ENCODE measurements around the gene HMCN2.
"Not testable (repeated sequence)": the region's sequence is repeated elsewhere in the genome, so short reads cannot be mapped to it uniquely, and the experiment has no call there.

The HMCN2 gene

GRCh38 chr9:130433168-130433946 lies 167.8 kb downstream of the HMCN2 start:
- Histone ChIP-seq H3K4me2 (ENCODE audit: insufficient read depth, low read length, poor library complexity, severe bottlenecking) (peak overlapping the region; percentile 95), H3K4ac (ENCODE audit: low read length) (peak overlapping the region; percentile 79), H4K91ac (ENCODE audit: low read depth, low read length, poor library complexity) (no peak overlapping the region), H3K36me3 (replicated peaks in 1 of 2; ENCODE audit: control insufficient read depth in 2 of 2, insufficient read depth in 2 of 2, low read length in 2 of 2) (no peaks in the 10 kb centered on the region), H2BK120ac (ENCODE audit: low read depth, low read length) (peak overlapping the region; percentile 89), H2BK5ac (ENCODE audit: low read length) (peak overlapping the region; percentile 83), H2BK15ac (ENCODE audit: low read length) (peak overlapping the region; percentile 97), H3K4me1 (ENCODE audit: control insufficient read depth in 2 of 2, insufficient read depth in 1 of 2, low read depth in 1 of 2, low read length in 2 of 2) (peaks cover 0 to 12% of the 10 kb centered on the region in 2 donors), H3K23ac (ENCODE audit: low read depth, low read length, poor library complexity) (peak overlapping the region; percentile 90), H2BK12ac (ENCODE audit: low read length) (peak overlapping the region; percentile 77), H3K27ac (replicated peaks; ENCODE audit: low read length) (no peak overlapping the region), H3K18ac (ENCODE audit: low read length) (peak overlapping the region; percentile 97), H2AK5ac (ENCODE audit: low read depth, low read length) (peak overlapping the region; percentile 60), H3K79me1 (ENCODE audit: low read depth, low read length) (peaks cover 2% of the 10 kb centered on the region), H3K14ac (ENCODE audit: low read length) (peak overlapping the region; percentile 90), H3K27me3 (ENCODE audit: control insufficient read depth in 3 of 3, insufficient read depth in 3 of 3, low read depth in 1 of 3, low read length in 3 of 3) (peaks cover 9 to 74% (median 25%) of the 10 kb centered on the region in 3 experiments), H4K8ac (ENCODE audit: low read depth, low read length) (peak overlapping the region; percentile 95), H3K4me3 (ENCODE audit: low read length in 2 of 2) (peak overlapping the region; percentile 26 to 78), H3K9ac (ENCODE audit: low read depth, low read length, poor library complexity) (peak overlapping the region; percentile 88), H2AFZ (ENCODE audit: low read length) (peak overlapping the region; percentile 95), H3K9me3 (replicated peaks in 1 of 2; ENCODE audit: control insufficient read depth in 2 of 2, insufficient read depth in 1 of 2, low read depth in 1 of 2, low read length in 2 of 2) (no peaks in the 10 kb centered on the region)
- WGBS, 2 donors (ENCODE audit: extremely low coverage in 2 of 2, insufficient read length in 2 of 2, insufficient replicate concordance in 1 of 2): no CpG with 5 or more reads among the region's 92 CpGs
- DNase-seq (ENCODE audit: low spot score): peak; percentile 64

DNA sequence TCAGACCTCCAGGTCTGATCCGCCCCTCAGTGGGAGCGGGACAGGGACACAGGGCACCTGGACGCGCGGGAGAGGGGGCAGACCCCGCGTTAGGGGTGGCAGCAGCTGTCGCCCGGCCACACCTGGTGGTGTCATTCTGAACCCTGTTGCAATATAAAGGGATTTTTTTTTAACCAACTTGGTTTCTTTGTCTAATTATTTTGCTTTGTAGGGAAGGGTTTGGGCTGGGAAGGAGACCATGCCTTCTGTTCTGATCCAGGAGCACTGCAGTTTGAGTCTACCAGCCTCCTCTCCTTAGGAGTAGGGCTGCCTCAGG lies 168.3 kb downstream of the HMCN2 start:
- Histone ChIP-seq H3K4me3 (ENCODE audit: low read length in 2 of 2) (no peak overlapping the region), H4K8ac (ENCODE audit: low read depth, low read length) (no peak overlapping the region), H2BK5ac (ENCODE audit: low read length) (peak overlapping the region; percentile 83), H3K79me1 (ENCODE audit: low read depth, low read length) (peaks cover 2% of the 10 kb centered on the region), H3K27ac (replicated peaks; ENCODE audit: low read length) (no peak overlapping the region), H3K23ac (ENCODE audit: low read depth, low read length, poor library complexity) (no peak overlapping the region), H3K4ac (ENCODE audit: low read length) (peak overlapping the region; percentile 69), H3K18ac (ENCODE audit: low read length) (peak overlapping the region; percentile 97), H3K4me2 (ENCODE audit: insufficient read depth, low read length, poor library complexity, severe bottlenecking) (peak overlapping the region; percentile 95), H2AFZ (ENCODE audit: low read length) (peak overlapping the region; percentile 95), H3K4me1 (ENCODE audit: control insufficient read depth in 2 of 2, insufficient read depth in 1 of 2, low read depth in 1 of 2, low read length in 2 of 2) (peaks cover 0 to 12% of the 10 kb centered on the region in 2 donors), H2BK12ac (ENCODE audit: low read length) (peak overlapping the region; percentile 77), H3K9me3 (replicated peaks in 1 of 2; ENCODE audit: control insufficient read depth in 2 of 2, insufficient read depth in 1 of 2, low read depth in 1 of 2, low read length in 2 of 2) (no peaks in the 10 kb centered on the region), H2BK15ac (ENCODE audit: low read length) (peak overlapping the region; percentile 97), H2BK120ac (ENCODE audit: low read depth, low read length) (no peak overlapping the region), H4K91ac (ENCODE audit: low read depth, low read length, poor library complexity) (no peak overlapping the region), H3K27me3 (ENCODE audit: control insufficient read depth in 3 of 3, insufficient read depth in 3 of 3, low read depth in 1 of 3, low read length in 3 of 3) (peaks cover 9 to 68% (median 25%) of the 10 kb centered on the region in 3 experiments), H3K14ac (ENCODE audit: low read length) (peak overlapping the region; percentile 59), H3K36me3 (replicated peaks in 1 of 2; ENCODE audit: control insufficient read depth in 2 of 2, insufficient read depth in 2 of 2, low read length in 2 of 2) (no peaks in the 10 kb centered on the region), H2AK5ac (ENCODE audit: low read depth, low read length) (peak overlapping the region; percentile 60), H3K9ac (ENCODE audit: low read depth, low read length, poor library complexity) (no peak overlapping the region)
- WGBS, 2 donors (ENCODE audit: extremely low coverage in 2 of 2, insufficient read length in 2 of 2, insufficient replicate concordance in 1 of 2): no CpG with 5 or more reads among the region's 9 CpGs
- DNase-seq (ENCODE audit: low spot score): no peak

DNA sequence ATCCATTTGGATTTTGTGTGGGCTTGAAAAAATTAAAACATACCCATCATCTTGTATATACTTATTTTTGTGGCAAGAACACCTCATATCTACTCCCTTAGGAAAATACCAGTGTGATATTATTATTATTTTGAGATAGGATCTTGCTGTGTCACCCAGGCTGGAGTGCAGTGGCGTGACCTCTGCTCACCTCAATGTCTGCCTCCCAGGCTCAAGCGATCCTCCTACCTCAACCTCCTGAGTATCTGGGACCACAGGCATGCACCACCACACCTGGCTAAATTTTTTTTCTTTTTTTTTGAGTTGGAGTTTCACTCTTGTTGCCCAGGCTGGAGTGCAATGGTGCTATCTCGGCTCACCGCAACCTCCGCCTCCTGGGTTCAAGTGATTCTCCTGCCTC lies 169.1 kb downstream of the HMCN2 start:
- Histone ChIP-seq H3K27me3 (ENCODE audit: control insufficient read depth in 3 of 3, insufficient read depth in 3 of 3, low read depth in 1 of 3, low read length in 3 of 3) (peaks cover 9 to 63% (median 25%) of the 10 kb centered on the region in 3 experiments), H3K4me1 (ENCODE audit: control insufficient read depth in 2 of 2, insufficient read depth in 1 of 2, low read depth in 1 of 2, low read length in 2 of 2) (peaks cover 0 to 12% of the 10 kb centered on the region in 2 donors)
- not testable (repeated sequence) for H2BK12ac ChIP-seq (ENCODE audit: low read length); H3K27ac ChIP-seq (replicated peaks; ENCODE audit: low read length); H3K9ac ChIP-seq (ENCODE audit: low read depth, low read length, poor library complexity); H3K18ac ChIP-seq (ENCODE audit: low read length); H2BK5ac ChIP-seq (ENCODE audit: low read length); H2BK120ac ChIP-seq (ENCODE audit: low read depth, low read length); H3K9me3 ChIP-seq (replicated peaks in 1 of 2; ENCODE audit: control insufficient read depth in 2 of 2, insufficient read depth in 1 of 2, low read depth in 1 of 2, low read length in 2 of 2); H3K4me3 ChIP-seq (ENCODE audit: low read length in 2 of 2); H3K4ac ChIP-seq (ENCODE audit: low read length); H2BK15ac ChIP-seq (ENCODE audit: low read length); H4K8ac ChIP-seq (ENCODE audit: low read depth, low read length); H3K23ac ChIP-seq (ENCODE audit: low read depth, low read length, poor library complexity); H2AFZ ChIP-seq (ENCODE audit: low read length); H3K79me1 ChIP-seq (ENCODE audit: low read depth, low read length); H3K4me2 ChIP-seq (ENCODE audit: insufficient read depth, low read length, poor library complexity, severe bottlenecking); H3K14ac ChIP-seq (ENCODE audit: low read length); DNase-seq (ENCODE audit: low spot score); H3K36me3 ChIP-seq (replicated peaks in 1 of 2; ENCODE audit: control insufficient read depth in 2 of 2, insufficient read depth in 2 of 2, low read length in 2 of 2); H2AK5ac ChIP-seq (ENCODE audit: low read depth, low read length); H4K91ac ChIP-seq (ENCODE audit: low read depth, low read length, poor library complexity)
- WGBS, 2 donors (ENCODE audit: extremely low coverage in 2 of 2, insufficient read length in 2 of 2, insufficient replicate concordance in 1 of 2): no CpG with 5 or more reads among the region's 5 CpGs

DNA sequence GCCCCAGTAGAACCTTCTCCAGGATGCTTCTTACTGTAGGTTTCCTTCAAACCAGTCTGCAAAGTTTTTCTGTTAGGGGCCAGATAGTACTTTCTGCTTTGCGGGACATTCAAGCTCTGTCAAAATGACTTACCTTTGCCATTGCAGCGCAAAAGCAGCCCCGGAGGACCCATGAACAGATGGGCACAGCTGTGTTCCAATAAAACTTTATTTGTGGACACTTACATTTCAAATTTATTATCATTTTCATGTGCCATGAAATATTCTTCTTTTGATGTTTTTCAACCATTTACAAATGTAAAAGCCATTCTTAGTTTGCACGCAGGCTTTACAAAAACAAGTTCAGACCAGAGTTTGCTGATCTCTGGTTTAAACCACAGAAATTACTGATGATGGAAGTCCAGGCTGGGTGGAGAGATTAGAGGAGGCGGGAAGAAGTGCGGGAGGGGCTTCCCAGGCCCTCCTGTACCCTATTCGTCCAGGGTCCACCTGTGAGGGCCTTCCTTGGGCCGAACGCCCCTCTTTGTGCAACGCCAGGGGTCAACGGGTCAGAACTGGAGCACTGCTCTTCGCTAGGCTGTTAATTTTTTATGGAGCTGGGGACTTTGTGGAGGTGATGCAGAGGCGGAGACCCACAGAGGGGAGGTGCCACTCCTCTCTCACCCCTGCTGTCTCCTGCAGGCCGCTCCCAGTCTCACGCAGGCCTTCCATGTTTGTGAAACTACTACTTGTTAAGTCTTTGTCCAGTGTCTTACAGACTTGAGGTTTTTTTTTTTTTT lies 171.6 kb downstream of the HMCN2 start:
- Histone ChIP-seq H3K4ac (ENCODE audit: low read length) (no peak overlapping the region), H3K27me3 (ENCODE audit: control insufficient read depth in 3 of 3, insufficient read depth in 3 of 3, low read depth in 1 of 3, low read length in 3 of 3) (peaks cover 9 to 39% (median 21%) of the 10 kb centered on the region in 3 experiments), H3K4me1 (ENCODE audit: control insufficient read depth in 2 of 2, insufficient read depth in 1 of 2, low read depth in 1 of 2, low read length in 2 of 2) (peaks cover 0 to 12% of the 10 kb centered on the region in 2 donors), H2BK12ac (ENCODE audit: low read length) (no peak overlapping the region), H3K23ac (ENCODE audit: low read depth, low read length, poor library complexity) (no peak overlapping the region), H3K9ac (ENCODE audit: low read depth, low read length, poor library complexity) (no peak overlapping the region), H2BK15ac (ENCODE audit: low read length) (no peak overlapping the region), H3K14ac (ENCODE audit: low read length) (no peak overlapping the region), H2AFZ (ENCODE audit: low read length) (no peak overlapping the region), H3K36me3 (replicated peaks in 1 of 2; ENCODE audit: control insufficient read depth in 2 of 2, insufficient read depth in 2 of 2, low read length in 2 of 2) (no peaks in the 10 kb centered on the region), H3K18ac (ENCODE audit: low read length) (no peak overlapping the region), H3K4me2 (ENCODE audit: insufficient read depth, low read length, poor library complexity, severe bottlenecking) (no peak overlapping the region), H4K91ac (ENCODE audit: low read depth, low read length, poor library complexity) (no peak overlapping the region), H2BK120ac (ENCODE audit: low read depth, low read length) (no peak overlapping the region), H2AK5ac (ENCODE audit: low read depth, low read length) (no peak overlapping the region), H3K9me3 (replicated peaks in 1 of 2; ENCODE audit: control insufficient read depth in 2 of 2, insufficient read depth in 1 of 2, low read depth in 1 of 2, low read length in 2 of 2) (peaks cover 3 to 4% of the 10 kb centered on the region in 2 donors), H2BK5ac (ENCODE audit: low read length) (no peak overlapping the region), H3K27ac (replicated peaks; ENCODE audit: low read length) (no peak overlapping the region), H3K4me3 (ENCODE audit: low read length in 2 of 2) (no peak overlapping the region), H3K79me1 (ENCODE audit: low read depth, low read length) (peaks cover 2% of the 10 kb centered on the region), H4K8ac (ENCODE audit: low read depth, low read length) (no peak overlapping the region)
- DNase-seq (ENCODE audit: low spot score): no peak
- no CpG with 5 or more reads among the region's 15 CpGs for whole genome bisulfite sequencing, 2 donors (ENCODE audit: extremely low coverage in 2 of 2, insufficient read length in 2 of 2, insufficient replicate concordance in 1 of 2)
